ENCODE data around the gene SLC39A11.

SLC39A11 gene

GRCh38 chr17:72631949-72632684, 460.4 kb downstream of the SLC39A11 start:
- DNase-seq, result no peak

- no peak for DNase-seq
Observed at GRCh38 chr17:72631568-72631948, 460.9 kb downstream of the SLC39A11 start.

GRCh38 chr17:72624652-72625051, 467.8 kb downstream of the SLC39A11 start:
- DNase-seq, result no peak

- DNase-seq, result no peak
Observed at GRCh38 chr17:72624226-72624625, 468.3 kb downstream of the SLC39A11 start.

- no peak for DNase-seq
Observed at GRCh38 chr17:72622661-72623433, 469.6 kb downstream of the SLC39A11 start.

GRCh38 chr17:72619976-72620650, 472.4 kb downstream of the SLC39A11 start:
- no peak for DNase-seq

- no peak for DNase-seq
Observed at GRCh38 chr17:72618001-72618509, 474.4 kb downstream of the SLC39A11 start.

- DNase-seq, result no peak
Observed at GRCh38 chr17:72617557-72617956, 474.9 kb downstream of the SLC39A11 start.

- no peak for DNase-seq
Observed at GRCh38 chr17:72616447-72616846, 476.0 kb downstream of the SLC39A11 start.

- no peak for DNase-seq
Observed at GRCh38 chr17:72615627-72615991, 476.9 kb downstream of the SLC39A11 start.

- no peak for DNase-seq
Observed at GRCh38 chr17:72614871-72615626, 477.4 kb downstream of the SLC39A11 start.

GRCh38 chr17:72614476-72614870, 478.0 kb downstream of the SLC39A11 start:
- no peak for DNase-seq

- DNase-seq, result no peak
Observed at GRCh38 chr17:72613806-72614292, 478.6 kb downstream of the SLC39A11 start.

GRCh38 chr17:72613396-72613795, 479.1 kb downstream of the SLC39A11 start:
- DNase-seq, result no peak

- no peak for DNase-seq
Observed at GRCh38 chr17:72611172-72611571, 481.3 kb downstream of the SLC39A11 start.

- DNase-seq, result no peak
Observed at GRCh38 chr17:72609501-72609900, 483.0 kb downstream of the SLC39A11 start.

GRCh38 chr17:72608436-72608835, 484.1 kb downstream of the SLC39A11 start:
- no peak for DNase-seq

- no peak for DNase-seq
Observed at GRCh38 chr17:72606656-72607055, 485.8 kb downstream of the SLC39A11 start.

- DNase-seq, result no peak
Observed at GRCh38 chr17:72605543-72605942, 486.9 kb downstream of the SLC39A11 start.

GRCh38 chr17:72604518-72604917, 488.0 kb downstream of the SLC39A11 start:
- DNase-seq, result no peak

- DNase-seq, result no peak
Observed at GRCh38 chr17:72603420-72604242, 488.9 kb downstream of the SLC39A11 start.

Data from NCI-H524 treated with DMSO at 0.1 percent for 48 hours (cell line).